Measurements from ENCODE around the gene NSMF. TPM values are rescaled to one million over a fixed set of nuclear protein-coding genes. Genes with fewer than 3 reads are reported as not detected.
"Not testable (repeated sequence)": the region's sequence is repeated elsewhere in the genome, so short reads cannot be mapped to it uniquely, and the experiment has no call there.

NSMF gene
- total and polyA plus RNA-seq, 5 experiments from 2014 or later: 7.7 to 19.3 (median 14.7) TPM

- H3K4me1 Mint-ChIP-seq: peaks cover 4 to 57% (median 34%) of the 10 kb centered on the region in 4 donors
Observed at GRCh38 chr9:137452006-137452760, 7.0 kb downstream of the NSMF start.

DNA sequence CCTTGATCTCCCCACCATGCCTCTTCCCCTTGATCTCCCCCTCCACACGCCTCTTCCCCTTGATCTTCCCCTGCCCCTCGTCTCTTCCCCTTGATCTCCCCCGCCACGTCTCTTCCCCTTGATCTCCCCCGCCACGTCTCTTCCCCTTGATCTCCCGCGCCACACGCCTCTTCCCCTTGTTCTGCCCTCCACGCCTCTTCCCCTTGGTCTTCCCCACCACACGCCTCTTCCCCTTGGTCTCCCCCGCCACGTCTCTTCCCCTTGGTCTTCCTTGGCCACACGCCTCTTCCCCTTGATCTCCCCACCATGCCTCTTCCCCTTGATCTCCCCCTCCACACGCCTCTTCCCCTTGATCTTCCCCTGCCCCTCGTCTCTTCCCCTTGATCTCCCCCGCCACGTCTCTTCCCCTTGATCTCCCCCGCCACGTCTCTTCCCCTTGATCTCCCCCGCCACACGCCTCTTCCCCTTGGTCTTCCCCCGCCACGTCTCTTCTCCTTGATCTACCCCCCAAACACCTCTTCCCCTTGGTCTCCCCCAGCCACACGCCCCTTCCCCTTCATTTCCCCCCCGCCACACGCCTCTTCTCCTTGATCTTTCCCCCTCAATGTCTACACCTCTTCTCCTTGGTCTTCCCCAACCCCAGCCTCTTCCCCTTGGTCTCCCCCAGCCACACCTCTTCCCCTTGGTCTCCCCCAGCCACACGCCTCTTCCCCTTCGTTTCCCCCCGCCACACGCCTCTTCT is 7.7 kb downstream of the NSMF start:
- Mint-ChIP-seq H3K36me3 (peaks cover 0 to 20% (median 10%) of the 10 kb centered on the region in 3 donors), H3K4me1 (peaks cover 6 to 55% (median 31%) of the 10 kb centered on the region in 4 donors), H3K9me3 (peaks cover 0 to 11% (median 0%) of the 10 kb centered on the region in 9 donors), H3K27ac (peak overlapping the region in 7 of 10 donors; percentile 76 to 99 (median 94)), H3K4me3 (peak overlapping the region in 5 of 10 donors; percentile 51 to 78 (median 59))
- ATAC-seq (peak; percentile 49 to 52), DNase-seq (peak in 6 of 10 donors; percentile 0 to 76 (median 52))
- H3K27me3 Mint-ChIP-seq, POLR2A ChIA-PET: not testable (repeated sequence)

More at GRCh38 chr9:137452006-137452760, 7.0 kb downstream of the NSMF start:
- peaks cover 0 to 20% (median 10%) of the 10 kb centered on the region in 3 donors for H3K36me3 Mint-ChIP-seq
- DNase-seq: peak in 3 of 10 donors; percentile 1 to 53 (median 2)
- peaks cover 0 to 11% (median 0%) of the 10 kb centered on the region in 9 donors for H3K9me3 Mint-ChIP-seq
- ATAC-seq: no peak
- H3K4me3 Mint-ChIP-seq: peak overlapping the region in 6 of 10 donors; percentile 2 to 78 (median 51)
- POLR2A ChIA-PET: interaction anchor here (0.6 to 0.7 kb wide), 2 partner anchors 11 to 64 kb away, joined by 3 to 4 read pairs; no protein-coding TSS in a partner anchor
- peak overlapping the region; percentile 37 to 99 (median 74) for H3K27ac Mint-ChIP-seq
- no peaks in the 10 kb centered on the region for H3K27me3 Mint-ChIP-seq

GRCh38 chr9:137450539-137451222 is 8.5 kb downstream of the NSMF start:
- Mint-ChIP-seq H3K27ac (peak overlapping the region in 8 of 10 donors; percentile 76 to 99 (median 94)), H3K4me3 (peak overlapping the region in 5 of 10 donors; percentile 18 to 78 (median 59)), H3K9me3 (peaks cover 0 to 11% (median 0%) of the 10 kb centered on the region in 9 donors), H3K36me3 (peaks cover 0 to 20% (median 8%) of the 10 kb centered on the region in 3 donors), H3K4me1 (peaks cover 5 to 48% (median 27%) of the 10 kb centered on the region in 4 donors)
- DNase-seq (peak; percentile 38 to 90 (median 78)), ATAC-seq (peak; percentile 59 to 69)
- H3K27me3 Mint-ChIP-seq: not testable (repeated sequence)
- POLR2A ChIA-PET: interaction anchor here (1.6 kb wide), 1 partner anchor 9 kb away, joined by 4 read pairs; the partner anchor contains the start of gene NSMF

GRCh38 chr9:137449931-137450538 is 9.1 kb downstream of the NSMF start:
- Mint-ChIP-seq H3K27me3 (no peaks in the 10 kb centered on the region), H3K4me1 (peaks cover 8 to 52% (median 32%) of the 10 kb centered on the region in 4 donors), H3K9me3 (peaks cover 0 to 11% (median 0%) of the 10 kb centered on the region in 9 donors), H3K36me3 (peaks cover 0 to 20% (median 8%) of the 10 kb centered on the region in 3 donors), H3K27ac (peak overlapping the region in 9 of 10 donors; percentile 76 to 99 (median 91)), H3K4me3 (peak overlapping the region in 6 of 10 donors; percentile 13 to 78 (median 47))
- POLR2A ChIA-PET: interaction anchor here (1.2 to 1.6 kb wide), 3 partner anchors 9 to 27 kb away, joined by 3 to 4 read pairs (median 3); partner anchors contain the start of genes EXD3, NOXA1 and NSMF
- ATAC-seq: peak; percentile 35 to 43
- DNase-seq: peak in 9 of 10 donors; percentile 35 to 85 (median 72)

GRCh38 chr9:137449081-137449844 is 9.9 kb downstream of the NSMF start:
- peaks cover 8 to 49% (median 34%) of the 10 kb centered on the region in 4 donors for H3K4me1 Mint-ChIP-seq
- POLR2A ChIA-PET: interaction anchor here (1.2 to 1.6 kb wide), 3 partner anchors 10 to 26 kb away, joined by 3 to 4 read pairs (median 3); partner anchors contain the start of genes EXD3, NOXA1 and NSMF
- H3K36me3 Mint-ChIP-seq: peaks cover 0 to 20% (median 8%) of the 10 kb centered on the region in 3 donors
- peak overlapping the region in 3 of 10 donors; percentile 6 to 22 (median 14) for H3K4me3 Mint-ChIP-seq
- peak overlapping the region in 6 of 10 donors; percentile 27 to 99 (median 68) for H3K27ac Mint-ChIP-seq
- DNase-seq: peak in 1 of 10 donors; percentile 61
- H3K27me3 Mint-ChIP-seq: peaks cover 0 to 6% (median 0%) of the 10 kb centered on the region in 5 donors
- ATAC-seq: no peak
- peaks cover 0 to 9% (median 0%) of the 10 kb centered on the region in 9 donors for H3K9me3 Mint-ChIP-seq

- H3K9me3 Mint-ChIP-seq: peaks cover 0 to 9% (median 0%) of the 10 kb centered on the region in 9 donors
- DNase-seq (peak in 1 of 10 donors; percentile 22), ATAC-seq (no peak)
- peaks cover 0 to 10% (median under 1%) of the 10 kb centered on the region in 5 donors for H3K27me3 Mint-ChIP-seq
- peaks cover 8 to 49% (median 32%) of the 10 kb centered on the region in 4 donors for H3K4me1 Mint-ChIP-seq
- POLR2A ChIA-PET: interaction anchor here (0.8 to 1.5 kb wide), 3 partner anchors 12 to 25 kb away, joined by 3 read pairs; partner anchors contain the start of genes EXD3 and NOXA1
- no peak overlapping the region for H3K4me3 Mint-ChIP-seq
- peaks cover 0 to 18% (median 5%) of the 10 kb centered on the region in 3 donors for H3K36me3 Mint-ChIP-seq
- H3K27ac Mint-ChIP-seq: peak overlapping the region in 3 of 10 donors; percentile 29 to 62 (median 36)
Observed at GRCh38 chr9:137448602-137448962, 10.6 kb downstream of the NSMF start.

DNA sequence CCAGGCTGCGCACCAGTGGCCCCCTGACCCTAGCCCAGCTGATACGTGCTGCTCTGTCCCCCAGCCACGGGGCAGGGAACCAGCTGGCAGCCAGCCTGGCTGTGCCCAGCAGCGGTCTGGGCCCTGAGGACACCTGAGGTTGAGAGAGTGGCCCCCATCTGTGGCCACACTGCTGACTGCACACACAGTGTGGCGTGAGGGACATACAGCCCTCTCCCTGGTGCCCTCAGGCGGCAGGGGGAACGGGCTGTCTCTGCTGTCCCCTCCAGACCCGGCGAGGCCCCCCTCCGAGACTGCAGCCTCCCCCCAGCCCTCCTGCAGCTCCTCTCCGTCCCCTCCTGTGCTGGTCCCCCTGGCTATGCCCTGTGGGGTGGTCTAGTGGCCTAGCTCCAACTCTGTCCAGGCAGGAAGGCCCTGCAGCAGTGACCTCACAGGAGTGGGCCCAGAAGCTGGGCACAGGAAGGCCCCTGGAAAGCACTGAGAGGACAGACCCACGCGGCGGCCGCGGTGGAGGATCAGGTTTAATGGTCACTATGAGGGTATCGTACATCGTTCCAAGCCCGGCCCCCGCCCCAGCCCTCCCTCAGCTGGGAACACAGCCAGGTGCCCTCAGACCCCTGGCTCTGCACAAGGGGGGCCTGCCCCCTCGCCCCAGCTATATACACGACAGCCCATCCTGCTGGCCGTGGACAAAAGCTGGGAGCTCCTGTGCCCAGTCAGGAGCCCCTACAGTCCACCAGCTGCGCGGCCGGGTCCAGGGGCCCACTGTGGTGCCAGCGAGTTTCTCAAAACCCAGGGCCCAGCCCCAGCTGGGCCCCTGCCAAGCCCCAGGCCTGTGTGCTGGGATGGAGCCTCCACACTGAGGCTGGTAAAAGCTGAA is 11.2 kb downstream of the NSMF start:
- peaks cover 0 to 16% (median 3%) of the 10 kb centered on the region in 5 donors for H3K27me3 Mint-ChIP-seq
- peaks cover 0 to 9% (median 0%) of the 10 kb centered on the region in 9 donors for H3K9me3 Mint-ChIP-seq
- H3K27ac Mint-ChIP-seq: no peak overlapping the region
- H3K4me1 Mint-ChIP-seq: peaks cover 8 to 49% (median 32%) of the 10 kb centered on the region in 4 donors
- POLR2A ChIA-PET: interaction anchor here (0.7 to 1.2 kb wide), 3 partner anchors 9 to 25 kb away, joined by 3 read pairs; partner anchors contain the start of gene EXD3
- no peak overlapping the region for H3K4me3 Mint-ChIP-seq
- H3K36me3 Mint-ChIP-seq: peaks cover 0 to 18% (median 5%) of the 10 kb centered on the region in 3 donors
- ATAC-seq: no peak
- peak in 1 of 10 donors; percentile 61 for DNase-seq

DNA sequence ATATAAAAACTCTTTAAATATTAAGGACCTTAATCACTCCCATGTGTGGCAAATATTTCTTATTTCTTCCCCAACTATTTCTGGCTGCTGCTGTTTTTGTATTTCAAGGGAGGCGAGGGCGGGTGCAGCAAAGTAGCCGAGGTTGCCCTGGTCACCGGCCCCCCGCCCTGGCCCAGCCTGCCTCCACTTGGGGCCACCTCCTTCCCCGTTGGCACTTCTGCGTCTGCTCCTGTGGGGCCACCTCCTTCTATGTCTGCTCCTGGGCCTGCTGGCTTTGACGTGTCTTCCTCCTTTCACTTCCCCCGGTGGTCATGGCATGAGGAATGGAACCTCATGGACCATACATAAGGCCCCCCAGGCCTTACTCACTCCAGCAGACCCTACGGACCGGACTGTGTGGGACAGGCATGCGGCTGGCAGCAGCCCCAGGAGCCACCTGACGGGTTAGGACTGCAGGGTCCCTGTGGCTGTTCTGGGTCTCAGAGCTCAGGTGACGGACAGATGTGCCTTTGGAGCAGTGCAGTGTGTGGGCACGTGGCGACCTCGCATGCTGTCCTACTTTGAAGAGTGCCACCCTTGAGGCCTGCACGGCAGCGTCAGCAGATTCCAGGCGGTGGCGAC is 12.2 kb downstream of the NSMF start:
- peak in 2 of 10 donors; percentile 1 to 52 for DNase-seq
- Mint-ChIP-seq H3K27ac (peak overlapping the region in 2 of 10 donors; percentile 44 to 55), H3K4me1 (peaks cover 8 to 45% (median 27%) of the 10 kb centered on the region in 4 donors), H3K36me3 (peaks cover 0 to 18% (median 5%) of the 10 kb centered on the region in 3 donors), H3K4me3 (peak overlapping the region in 1 of 10 donors; percentile 8), H3K9me3 (peaks cover 0 to 9% (median 0%) of the 10 kb centered on the region in 9 donors), H3K27me3 (peaks cover 1 to 24% (median 8%) of the 10 kb centered on the region in 5 donors)
- POLR2A ChIA-PET: interaction anchor here (0.7 to 1.2 kb wide), 2 partner anchors 10 to 24 kb away, joined by 3 read pairs; partner anchors contain the start of gene EXD3
- no peak for ATAC-seq

- Mint-ChIP-seq H3K4me1 (peaks cover 10 to 42% (median 28%) of the 10 kb centered on the region in 4 donors), H3K4me3 (no peak overlapping the region), H3K36me3 (peaks cover 0 to 18% (median 5%) of the 10 kb centered on the region in 3 donors), H3K27me3 (peaks cover 4 to 26% (median 10%) of the 10 kb centered on the region in 5 donors), H3K9me3 (peaks cover 0 to 9% (median 0%) of the 10 kb centered on the region in 9 donors), H3K27ac (no peak overlapping the region)
- POLR2A ChIA-PET: interaction anchor here (1.0 to 1.4 kb wide), 4 partner anchors 8 to 104 kb away, joined by 3 to 4 read pairs (median 4); partner anchors contain the start of gene PNPLA7
- ATAC-seq (no peak), DNase-seq (peak in 1 of 10 donors; percentile 58)
Observed at GRCh38 chr9:137445930-137446431, 13.2 kb downstream of the NSMF start.

All from naive thymus-derived CD8-positive, alpha-beta T cell (primary cell).